HEK293 (cell line): ENCODE measurements around the gene GDA.

ENCODE experiments used
- CTCF ChIA-PET: fragments of 350-600 bp; formaldehyde crosslinking; extraction: SDS; loops from one replicate; lab custom pipeline; 2021; ENCODE audit warnings: antibody characterized with exemption; lab: Yijun Ruan, JAX
- POLR2A ChIA-PET: fragments of 300-600 bp; formaldehyde crosslinking; extraction: SDS; loops from one replicate; lab custom pipeline; 2020; ENCODE audit warnings: antibody characterized with exemption, inconsistent platforms; lab: Yijun Ruan, JAX
- H3K27ac ChIP-seq: fragments of 200-500 bp; sonication (Bioruptor generic); 2 replicates; pipeline ENCODE4 v1.5.1; 2014; ENCODE audit warnings: low read depth, low read length, control low read depth, inconsistent platforms; ENCODE audit errors: extremely low read depth
- H3K36me3 ChIP-seq, 2 experiments: fragments of 200-500 bp in 1 of 2; sonication (Bioruptor generic) in 1 of 2; 1 replicate in 1 of 2; 2 replicates in 1 of 2; pipeline ENCODE4 v1.5.1; 2014 to 2017; ENCODE audit warnings: inconsistent platforms in 2 of 2, low read length in 2 of 2; ENCODE audit not compliant: control insufficient read depth in 2 of 2, insufficient read depth in 1 of 2
- H3K4me1 ChIP-seq: fragments of 200-500 bp; sonication (Bioruptor generic); 2 replicates; pipeline ENCODE4 v1.5.1; 2014; ENCODE audit warnings: mild to moderate bottlenecking, low read length, inconsistent platforms; ENCODE audit not compliant: control insufficient read depth, insufficient read depth
- H3K4me3 ChIP-seq: 2 replicates; pipeline ENCODE4 v1.5.1; 2011; ENCODE audit warnings: low read depth, mild to moderate bottlenecking, control low read depth, low read length, moderate library complexity
- H3K9me3 ChIP-seq: fragments of 200-500 bp; sonication (Bioruptor generic); 2 replicates; pipeline ENCODE4 v1.5.1; 2014; ENCODE audit warnings: low read depth, low read length, inconsistent platforms; ENCODE audit not compliant: control insufficient read depth, insufficient read depth
- IKZF3 ChIP-seq: fragments of 450-650 bp; IDR thresholded peaks from 2 replicates; pipeline ENCODE4 v1.5.0; 2018; ENCODE audit warnings: missing biosample characterization, mild to moderate bottlenecking, missing genetic modification characterization, moderate library complexity
- KLF1 ChIP-seq: fragments of 450-650 bp; formaldehyde crosslinking; IDR thresholded peaks from 2 replicates; pipeline ENCODE4 v1.5.1; 2016; ENCODE audit warnings: missing biosample characterization, missing genetic modification characterization
- KLF8 ChIP-seq: fragments of 450-650 bp; formaldehyde crosslinking; IDR thresholded peaks from 2 replicates; pipeline ENCODE4 v1.5.1; 2016; ENCODE audit warnings: missing biosample characterization, missing genetic modification characterization
- PATZ1 ChIP-seq: fragments of 450-650 bp; formaldehyde crosslinking; IDR thresholded peaks from 2 replicates; pipeline ENCODE4 v1.5.1; 2016; ENCODE audit warnings: missing biosample characterization, missing genetic modification characterization
- REST ChIP-seq: fragments of 450-650 bp; formaldehyde crosslinking; IDR thresholded peaks from 2 replicates; pipeline ENCODE4 v1.5.1; 2016; ENCODE audit warnings: missing biosample characterization, missing genetic modification characterization
- SETDB1 ChIP-seq: IDR thresholded peaks from one replicate; pipeline ENCODE4 v1.6.1; 2017; ENCODE audit warnings: mild to moderate bottlenecking, low read length, moderate library complexity, mixed read lengths; ENCODE audit not compliant: insufficient read length
- SP3 ChIP-seq: fragments of 450-650 bp; formaldehyde crosslinking; IDR thresholded peaks from 2 replicates; pipeline ENCODE4 v1.5.1; 2016; ENCODE audit warnings: missing biosample characterization, missing genetic modification characterization
- ZBTB48 ChIP-seq: fragments of 450-650 bp; formaldehyde crosslinking; IDR thresholded peaks from 2 replicates; pipeline ENCODE4 v1.5.1; 2016; ENCODE audit warnings: missing biosample characterization, missing genetic modification characterization
- ZFHX2 ChIP-seq: fragments of 450-650 bp; formaldehyde crosslinking; conservative IDR thresholded peaks from 2 replicates; pipeline ENCODE4 v1.5.1; 2016; ENCODE audit warnings: missing biosample characterization, missing genetic modification characterization
- ZIC2 ChIP-seq: fragments of 450-650 bp; formaldehyde crosslinking; IDR thresholded peaks from 2 replicates; pipeline ENCODE4 v1.5.1; 2016; ENCODE audit warnings: missing biosample characterization, missing genetic modification characterization
- ZNF114 ChIP-seq: fragments of 450-650 bp; formaldehyde crosslinking; IDR thresholded peaks from 2 replicates; pipeline ENCODE4 v1.5.0; 2017; ENCODE audit warnings: missing biosample characterization, missing genetic modification characterization
- ZNF16 ChIP-seq: fragments of 450-650 bp; formaldehyde crosslinking; IDR thresholded peaks from 2 replicates; pipeline ENCODE4 v1.5.1; 2016; ENCODE audit warnings: low read depth, missing biosample characterization, missing genetic modification characterization
- ZNF174 ChIP-seq: fragments of 450-650 bp; formaldehyde crosslinking; IDR thresholded peaks from 2 replicates; pipeline ENCODE4 v1.5.0; 2017; ENCODE audit warnings: missing biosample characterization, mild to moderate bottlenecking, missing genetic modification characterization
- ZNF175 ChIP-seq: fragments of 450-650 bp; formaldehyde crosslinking; IDR thresholded peaks from 2 replicates; pipeline ENCODE4 v1.5.1; 2016; ENCODE audit warnings: missing biosample characterization, missing genetic modification characterization
- ZNF26 ChIP-seq: fragments of 450-650 bp; formaldehyde crosslinking; IDR thresholded peaks from 2 replicates; pipeline ENCODE4 v1.5.1; 2016; ENCODE audit warnings: missing biosample characterization, missing genetic modification characterization
- ZNF37A ChIP-seq: fragments of 450-650 bp; IDR thresholded peaks from 2 replicates; pipeline ENCODE4 v1.5.1; 2018; ENCODE audit warnings: missing biosample characterization, missing genetic modification characterization
- ZNF555 ChIP-seq: fragments of 450-650 bp; formaldehyde crosslinking; conservative IDR thresholded peaks from 2 replicates; pipeline ENCODE4 v1.5.1; 2017; ENCODE audit warnings: missing biosample characterization, mild to moderate bottlenecking, missing genetic modification characterization, inconsistent platforms
- ZNF558 ChIP-seq: fragments of 450-650 bp; formaldehyde crosslinking; IDR thresholded peaks from 2 replicates; pipeline ENCODE4 v1.5.1; 2016; ENCODE audit warnings: missing biosample characterization, missing genetic modification characterization
- ZNF626 ChIP-seq: fragments of 450-650 bp; sonication (Bioruptor Pico); formaldehyde crosslinking; IDR thresholded peaks from 2 replicates; pipeline ENCODE4 v1.5.1; 2018; ENCODE audit warnings: missing biosample characterization, missing genetic modification characterization, inconsistent platforms
- ZNF701 ChIP-seq: fragments of 450-650 bp; formaldehyde crosslinking; IDR thresholded peaks from 2 replicates; pipeline ENCODE4 v1.5.1; 2016; ENCODE audit warnings: missing biosample characterization, missing genetic modification characterization
- ZNF830 ChIP-seq: fragments of 450-650 bp; IDR thresholded peaks from 2 replicates; pipeline ENCODE4 v1.5.0; 2018; ENCODE audit warnings: missing biosample characterization, missing genetic modification characterization, low read depth, mild to moderate bottlenecking, moderate library complexity
- ZXDB ChIP-seq: fragments of 450-650 bp; formaldehyde crosslinking; IDR thresholded peaks from 2 replicates; pipeline ENCODE4 v1.5.1; 2016; ENCODE audit warnings: missing biosample characterization, missing genetic modification characterization
- TF ChIP-seq, protein P1 (sequence below): fragments of 450-650 bp; formaldehyde crosslinking; IDR thresholded peaks from 2 replicates; pipeline ENCODE4 v1.5.1; 2017; ENCODE audit warnings: missing biosample characterization, mild to moderate bottlenecking, missing genetic modification characterization, moderate library complexity

Gene GDA

DNA sequence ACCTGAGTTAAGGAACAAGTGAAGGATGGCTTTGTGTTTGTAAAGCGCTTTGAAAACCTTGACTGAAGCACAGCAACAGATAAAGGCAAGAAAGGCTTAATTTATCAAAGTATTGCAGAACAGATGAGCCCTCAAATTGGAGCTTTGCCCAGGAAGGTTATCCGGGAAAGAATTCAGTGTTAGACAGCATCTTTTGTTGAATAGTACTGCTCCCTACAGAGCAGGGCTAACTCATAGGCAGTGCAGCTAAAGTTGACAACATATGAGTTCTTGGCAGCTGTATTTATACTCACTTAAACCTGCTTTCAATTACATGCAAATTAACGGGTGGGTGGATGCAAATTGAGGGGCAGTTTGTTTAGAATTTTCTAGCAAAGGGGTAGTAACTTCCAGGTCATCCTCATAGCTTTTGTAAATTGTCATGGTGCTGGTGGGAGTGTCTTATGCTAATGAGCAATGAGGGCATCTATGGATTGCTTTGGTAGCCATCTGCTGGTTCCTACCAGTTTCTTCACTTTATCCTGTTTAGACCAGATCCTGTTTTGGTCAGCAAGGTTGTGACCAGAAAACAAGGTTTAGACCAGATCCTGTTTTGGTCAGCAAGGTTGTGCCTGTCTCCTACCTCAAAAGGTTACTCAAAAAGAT lies 105.8 kb downstream of the GDA start:
- CTCF ChIA-PET: interaction anchor here (0.7 kb wide), 2 partner anchors 23 to 497 kb away, joined by 3 read pairs; no protein-coding TSS in a partner anchor
- Histone ChIP-seq H3K27ac (no peak overlapping the region), H3K9me3 (no peaks in the 10 kb centered on the region), H3K36me3 (no peaks in the 10 kb centered on the region), H3K4me1 (no peaks in the 10 kb centered on the region), H3K4me3 (no peak overlapping the region)
- POLR2A ChIA-PET: no interaction called here
- no peak for TF ChIP-seq SP3 (tag by site-specific recombination)
- TF ChIP-seq ZNF37A (tag by site-specific recombination): no peak
- TF ChIP-seq ZBTB48 (tag by site-specific recombination): no peak
- TF ChIP-seq ZXDB (tag by site-specific recombination): no peak
- TF ChIP-seq, protein P1, sequence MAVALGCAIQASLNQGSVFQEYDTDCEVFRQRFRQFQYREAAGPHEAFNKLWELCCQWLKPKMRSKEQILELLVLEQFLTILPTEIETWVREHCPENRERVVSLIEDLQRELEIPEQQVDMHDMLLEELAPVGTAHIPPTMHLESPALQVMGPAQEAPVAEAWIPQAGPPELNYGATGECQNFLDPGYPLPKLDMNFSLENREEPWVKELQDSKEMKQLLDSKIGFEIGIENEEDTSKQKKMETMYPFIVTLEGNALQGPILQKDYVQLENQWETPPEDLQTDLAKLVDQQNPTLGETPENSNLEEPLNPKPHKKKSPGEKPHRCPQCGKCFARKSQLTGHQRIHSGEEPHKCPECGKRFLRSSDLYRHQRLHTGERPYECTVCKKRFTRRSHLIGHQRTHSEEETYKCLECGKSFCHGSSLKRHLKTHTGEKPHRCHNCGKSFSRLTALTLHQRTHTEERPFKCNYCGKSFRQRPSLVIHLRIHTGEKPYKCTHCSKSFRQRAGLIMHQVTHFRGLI (tag by site-specific recombination): no peak
- TF ChIP-seq KLF1 (tag by site-specific recombination): no peak
- no peak for TF ChIP-seq ZNF174 (tag by site-specific recombination)
- no peak for TF ChIP-seq ZNF701 (tag by site-specific recombination)
- no peak for TF ChIP-seq KLF8 (tag by site-specific recombination)
- no peak for TF ChIP-seq ZNF830 (tag by site-specific recombination)
- no peak for TF ChIP-seq IKZF3 (tag by site-specific recombination)
- TF ChIP-seq ZNF555 (tag by site-specific recombination): no peak
- TF ChIP-seq PATZ1: no peak
- no peak for TF ChIP-seq ZNF114 (tag by site-specific recombination)
- no peak for TF ChIP-seq ZNF26 (tag by site-specific recombination)
- no peak for TF ChIP-seq ZIC2

- H3K27ac ChIP-seq: no peak overlapping the region
- H3K4me1 ChIP-seq: no peaks in the 10 kb centered on the region
- no peaks in the 10 kb centered on the region for H3K36me3 ChIP-seq
- peak; percentile 28 for TF ChIP-seq SETDB1
- no peak for TF ChIP-seq ZNF626 (tag by site-specific recombination)
- H3K4me3 ChIP-seq: no peak overlapping the region
- ChIA-PET POLR2A (no interaction called here), CTCF (interaction anchor here (1.2 kb wide), 1 partner anchor 16 kb away, joined by 8 read pairs; no protein-coding TSS in a partner anchor)
- no peaks in the 10 kb centered on the region for H3K9me3 ChIP-seq
Observed at GRCh38 chr9:72255569-72255968, 106.3 kb downstream of the GDA start.

DNA sequence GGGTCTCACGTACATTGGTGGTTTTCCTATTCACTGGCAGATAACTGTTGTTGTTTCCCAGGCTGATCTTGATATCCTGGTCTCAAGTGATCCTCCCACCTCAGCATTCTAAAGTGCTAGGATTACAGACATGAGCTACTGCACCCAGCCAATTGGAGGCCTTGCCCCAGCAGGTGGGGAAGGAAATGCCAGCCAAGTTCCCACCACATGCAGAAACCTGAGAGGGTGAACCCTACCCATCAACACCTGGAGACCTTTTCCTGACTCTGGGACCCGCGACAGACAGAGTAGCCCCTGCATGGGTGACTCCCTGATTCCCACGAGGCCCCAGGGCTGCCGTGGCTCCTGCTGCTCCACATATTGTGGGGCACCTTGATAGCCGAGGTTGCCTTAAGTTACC lies 107.7 kb downstream of the GDA start:
- CTCF ChIA-PET: interaction anchor here (1.2 to 2.2 kb wide), 2 partner anchors 15 kb away, joined by 8 to 9 read pairs; no protein-coding TSS in a partner anchor
- H3K36me3 ChIP-seq: no peaks in the 10 kb centered on the region
- no peak overlapping the region for H3K4me3 ChIP-seq
- H3K9me3 ChIP-seq: no peaks in the 10 kb centered on the region
- H3K4me1 ChIP-seq: no peaks in the 10 kb centered on the region
- no peak overlapping the region for H3K27ac ChIP-seq
- POLR2A ChIA-PET: no interaction called here
- no peak for TF ChIP-seq ZNF16 (tag by site-specific recombination)
- TF ChIP-seq ZNF175 (tag by site-specific recombination): no peak
- no peak for TF ChIP-seq ZNF558 (tag by site-specific recombination)
- TF ChIP-seq ZFHX2: no peak
- no peak for TF ChIP-seq REST (tag by site-specific recombination)
